Mesangial cell (primary cell): ENCODE results near the gene PEX10. TPM values are rescaled to one million over a fixed set of nuclear protein-coding genes. Genes with fewer than 3 reads are reported as not detected.

Source experiments
- total RNA-seq: library from RNA; depleted of rRNA; stranded (reverse); fragments of >200 nt; gene quantifications from 2 replicates; pipeline ENCODE4 v1.2.3, GENCODE V29; 2015

Gene PEX10
- 45.3 and 46.5 TPM in 2 replicates for total RNA-seq

GRCh38 chr1:2412395-2412772 is at the start of gene PEX10:
Gene PEX10 (minus strand): TSS chr1:2412564. CDS start chr1:2412502, 62 bp downstream.

GRCh38 chr1:2391041-2391930 is 21.1 kb downstream of the PEX10 start, which contains the start of the genes MORN1 and RER1:
Gene MORN1 (minus strand): TSS chr1:2391554. CDS start chr1:2391533, 21 bp downstream.
Gene RER1 (plus strand): TSS chr1:2391841. CDS start chr1:2395791, 3,950 bp downstream.

Other genes with a start within 250 kb of the PEX10 start
- gene FAAP20, start 217.8 kb downstream of the PEX10 start, total RNA-seq = 53.6 and 76.1 TPM in 2 replicates
- gene SKI, start 184.2 kb downstream of the PEX10 start, total RNA-seq = 36.0 and 46.5 TPM in 2 replicates
- gene MORN1, start 21.0 kb downstream of the PEX10 start, total RNA-seq = 2.8 and 8.6 TPM in 2 replicates
- gene RER1, start 20.7 kb downstream of the PEX10 start, total RNA-seq = 56.7 and 64.4 TPM in 2 replicates
- gene PLCH2, start 63.7 kb upstream of the PEX10 start, total RNA-seq = 0.38 TPM in 1 of 2 replicates, not detected in the other
- 18.8 and 30.0 TPM in 2 replicates for gene PANK4, start 114.0 kb upstream of the PEX10 start, total RNA-seq
- not detected in 2 replicates for gene HES5, start 117.7 kb upstream of the PEX10 start, total RNA-seq
- gene TNFRSF14, start 143.8 kb upstream of the PEX10 start, total RNA-seq = 5.9 and 8.1 TPM in 2 replicates
- gene PRXL2B, start 174.2 kb upstream of the PEX10 start, total RNA-seq = 27.8 and 35.7 TPM in 2 replicates
- 0.38 TPM in 1 of 2 replicates, not detected in the other for gene MMEL1, start 220.5 kb upstream of the PEX10 start, total RNA-seq